Right lobe of liver (tissue), 6 donors: Measurements from ENCODE around the gene SUGCT. TPM values are rescaled to one million over a fixed set of nuclear protein-coding genes. Genes with fewer than 3 reads are reported as not detected.

Experiments used
- ATAC-seq, 4 donors: fragments of 200-7000 bp; cut with Tn5 transposase; one replicate each; pipeline ENCODE4 v1.9.1; 2020; ENCODE audit warnings: mild to moderate bottlenecking in 4 of 4, moderate library complexity in 4 of 4
- DNase-seq, 3 donors: peaks; one replicate each; pipeline ENCODE4 v3.0.0-alpha.2; 2020
- H3K27ac ChIP-seq, 3 donors: fragments of 200-600 bp; one replicate each; pipeline ENCODE4 v1.8.0; 2022
- H3K27me3 ChIP-seq, 2 donors: fragments of 200-600 bp; one replicate each; pipeline ENCODE4 v1.8.0; 2022
- H3K36me3 ChIP-seq, 4 donors: fragments of 200-600 bp; sonication (generic) in 1 of 4; one replicate each; pipeline versions ENCODE4 v1.5.1 to v1.8.0; 2017 to 2022; ENCODE audit warnings: control low read depth in 1 of 4
- H3K4me1 ChIP-seq, 4 donors: fragments of 200-600 bp; sonication (generic) in 1 of 4; one replicate each; pipeline versions ENCODE4 v1.5.1 to v1.8.0; 2017 to 2022; ENCODE audit warnings: control low read depth in 1 of 4
- H3K4me3 ChIP-seq, 3 donors: fragments of 200-600 bp; one replicate each; pipeline ENCODE4 v1.8.0; 2022
- H3K9me3 ChIP-seq, 4 donors: fragments of 200-600 bp; sonication (generic) in 1 of 4; one replicate each; pipeline versions ENCODE4 v1.5.1 to v1.8.0; 2017 to 2022; ENCODE audit warnings: control low read depth in 1 of 4
- POLR2A ChIP-seq: fragments of 450-650 bp; IDR thresholded peaks from one replicate; pipeline ENCODE4 v1.6.1; 2017; ENCODE audit warnings: antibody characterized with exemption, mild to moderate bottlenecking
- whole genome bisulfite sequencing: methylation state at CpG from one replicate; pipeline ENCODE4 v1.1.6; 2018; ENCODE audit warnings: low coverage, low lambda C conversion rate; ENCODE audit not compliant: insufficient coverage; ENCODE audit errors: missing lambda C conversion rate; 5-methylcytosine and 5-hydroxymethylcytosine counted together
- intact Hi-C, 2 donors: fragments of 100-400 bp; cut with DNase I; formaldehyde crosslinking; loops; one replicate each; pipeline versions ENCODE4 v1.11.2 to v1.14.1; 2022
- total RNA-seq, 6 experiments: library from RNA; depleted of rRNA in 2 of 6; stranded (reverse); fragments of >200 nt in 2 of 6; fragmentation: NEBNext Ultra II Directional in 3 of 6; extraction: Animal tissue kit (Norgen Biotek cat#: 25700) in 3 of 6; gene quantifications; one replicate each; pipeline versions ENCODE4 v1.1.0 to v1.2.4, GENCODE V29; 2016 to 2023
- TF ChIP-seq, protein P1 (sequence below), 4 donors: fragments of 200-600 bp in 3 of 4; fragments of 450-650 bp in 1 of 4; IDR thresholded peaks; one replicate each; pipeline versions ENCODE4 v1.5.1 to v1.8.0; 2016 to 2022; ENCODE audit warnings: antibody characterized with exemption in 4 of 4, mild to moderate bottlenecking in 2 of 4
- donor health status: DM: no; HTN: yes; CAD: no.
- donor health status: DM: no; HTN: no; CAD: no.
- donor health status: DM: no; HTN: no; CAD: no.
- donor health status: DM: no; HTN: yes; CAD: no.
- donor health status: DM: no; HTN: yes; CAD: no.

The SUGCT gene
- total RNA-seq, 6 experiments from 2014 or later = 10.1 to 21.0 (median 14.2) TPM

DNA sequence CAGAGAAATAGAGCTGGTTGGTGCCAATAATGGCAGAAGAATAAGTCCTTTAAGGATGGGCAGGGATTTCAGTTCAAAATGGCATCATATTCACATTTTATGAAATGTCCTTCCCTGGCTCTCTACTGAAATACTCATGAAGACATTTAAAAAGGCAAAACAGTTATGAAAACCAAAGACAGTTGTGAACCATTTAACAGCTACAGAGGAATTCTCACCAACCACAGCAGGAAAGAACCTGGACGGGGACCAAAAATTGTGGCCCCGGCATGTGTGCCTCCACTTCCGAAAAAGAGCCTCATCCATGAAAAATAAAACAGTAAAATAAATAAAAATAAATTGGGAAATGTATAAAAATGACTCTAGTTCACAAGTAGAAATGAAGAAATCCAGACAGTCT, 539.5 kb downstream of the SUGCT start:
- WGBS = 84% methylated on average over 3 of the region's 3 CpGs
- Histone ChIP-seq H3K36me3 (no peaks in the 10 kb centered on the region), H3K27me3 (no peaks in the 10 kb centered on the region), H3K4me1 (no peaks in the 10 kb centered on the region), H3K9me3 (no peaks in the 10 kb centered on the region), H3K27ac (no peak overlapping the region), H3K4me3 (no peak overlapping the region)
- no peak for DNase-seq
- no peak for TF ChIP-seq POLR2A
- TF ChIP-seq, protein P1, sequence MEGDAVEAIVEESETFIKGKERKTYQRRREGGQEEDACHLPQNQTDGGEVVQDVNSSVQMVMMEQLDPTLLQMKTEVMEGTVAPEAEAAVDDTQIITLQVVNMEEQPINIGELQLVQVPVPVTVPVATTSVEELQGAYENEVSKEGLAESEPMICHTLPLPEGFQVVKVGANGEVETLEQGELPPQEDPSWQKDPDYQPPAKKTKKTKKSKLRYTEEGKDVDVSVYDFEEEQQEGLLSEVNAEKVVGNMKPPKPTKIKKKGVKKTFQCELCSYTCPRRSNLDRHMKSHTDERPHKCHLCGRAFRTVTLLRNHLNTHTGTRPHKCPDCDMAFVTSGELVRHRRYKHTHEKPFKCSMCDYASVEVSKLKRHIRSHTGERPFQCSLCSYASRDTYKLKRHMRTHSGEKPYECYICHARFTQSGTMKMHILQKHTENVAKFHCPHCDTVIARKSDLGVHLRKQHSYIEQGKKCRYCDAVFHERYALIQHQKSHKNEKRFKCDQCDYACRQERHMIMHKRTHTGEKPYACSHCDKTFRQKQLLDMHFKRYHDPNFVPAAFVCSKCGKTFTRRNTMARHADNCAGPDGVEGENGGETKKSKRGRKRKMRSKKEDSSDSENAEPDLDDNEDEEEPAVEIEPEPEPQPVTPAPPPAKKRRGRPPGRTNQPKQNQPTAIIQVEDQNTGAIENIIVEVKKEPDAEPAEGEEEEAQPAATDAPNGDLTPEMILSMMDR (IDR thresholded peaks at IDR 0.05) = no peak
- intact Hi-C loops = no loop called here
- no peak for ATAC-seq

DNA sequence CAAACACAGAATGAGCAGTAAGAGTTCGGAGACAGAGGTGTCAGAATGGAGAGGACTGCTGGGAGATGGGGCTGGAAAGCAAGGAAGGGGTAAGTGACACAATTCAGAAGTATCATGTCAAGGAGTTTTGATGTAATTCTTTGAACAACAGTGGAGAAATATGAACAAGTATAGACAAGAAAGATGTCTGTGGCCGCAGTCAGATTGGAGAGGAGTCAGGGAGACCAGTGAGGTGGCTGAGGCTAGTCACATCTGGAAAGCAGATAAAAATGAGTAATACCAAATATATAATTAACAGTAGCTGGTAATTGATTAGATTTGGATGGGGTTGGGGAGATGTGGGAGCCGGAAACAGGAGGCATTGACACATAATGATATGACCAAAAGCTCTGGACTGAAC, 540.9 kb downstream of the SUGCT start:
- no peaks in the 10 kb centered on the region for H3K4me1 ChIP-seq
- ATAC-seq (no peak), DNase-seq (no peak)
- TF ChIP-seq, protein P1 (IDR thresholded peaks at IDR 0.05) = no peak
- no peak for TF ChIP-seq POLR2A
- H3K4me3 ChIP-seq = no peak overlapping the region
- no peaks in the 10 kb centered on the region for H3K9me3 ChIP-seq
- intact Hi-C loops = no loop called here
- no peak overlapping the region for H3K27ac ChIP-seq
- H3K36me3 ChIP-seq = no peaks in the 10 kb centered on the region
- H3K27me3 ChIP-seq = no peaks in the 10 kb centered on the region
- 78% methylated on average over 3 of the region's 3 CpGs for WGBS

DNA sequence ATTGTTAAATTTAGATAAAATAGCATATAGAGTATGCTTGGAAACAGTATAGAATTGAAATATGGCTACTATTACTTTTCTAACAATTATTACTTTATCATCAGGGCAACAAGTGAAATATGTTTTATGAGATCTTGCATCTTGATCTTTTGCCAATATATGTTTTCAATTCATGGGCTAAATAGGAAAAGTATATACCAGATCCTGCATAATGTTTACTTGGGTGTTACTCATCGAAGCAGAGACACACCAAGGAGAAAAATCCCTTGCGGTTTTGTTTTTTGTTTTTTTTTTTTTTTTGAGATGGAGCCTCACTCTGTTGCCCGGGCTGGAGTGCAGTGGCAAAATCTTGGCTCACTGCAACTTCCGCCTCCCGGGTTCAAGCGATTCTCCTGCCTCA, 541.4 kb downstream of the SUGCT start:
- DNase-seq (no peak), ATAC-seq (no peak)
- H3K27me3 ChIP-seq = no peaks in the 10 kb centered on the region
- 83% methylated on average over 2 of the region's 6 CpGs for WGBS
- TF ChIP-seq, protein P1 (IDR thresholded peaks at IDR 0.05) = no peak
- no peak for TF ChIP-seq POLR2A
- no peaks in the 10 kb centered on the region for H3K36me3 ChIP-seq
- intact Hi-C loops = no loop called here
- no peaks in the 10 kb centered on the region for H3K4me1 ChIP-seq
- H3K4me3 ChIP-seq = no peak overlapping the region
- H3K27ac ChIP-seq = no peak overlapping the region
- H3K9me3 ChIP-seq = no peaks in the 10 kb centered on the region

DNA sequence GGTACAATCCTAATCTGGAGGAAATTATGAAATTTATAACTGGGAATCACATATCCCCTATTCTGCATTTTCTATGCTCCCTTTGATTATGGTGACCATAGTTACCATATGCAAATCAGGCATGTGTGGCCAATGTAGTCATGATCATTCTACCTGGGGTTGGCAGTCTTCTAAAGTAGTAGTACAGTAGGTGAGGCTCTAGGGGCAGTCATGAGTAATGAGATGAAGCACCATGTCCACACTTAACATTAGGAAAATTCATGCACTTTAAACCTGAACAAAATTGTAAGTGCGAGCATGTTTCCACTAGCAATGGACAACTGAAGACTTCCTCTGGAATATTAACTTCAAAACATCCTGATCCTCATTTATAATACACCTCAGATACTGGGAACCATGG, 545.9 kb downstream of the SUGCT start:
- no peak overlapping the region for H3K4me3 ChIP-seq
- DNase-seq = no peak
- no peaks in the 10 kb centered on the region for H3K4me1 ChIP-seq
- 86% methylated on average over 1 of the region's 1 CpG for WGBS
- H3K27me3 ChIP-seq = no peaks in the 10 kb centered on the region
- no peak overlapping the region for H3K27ac ChIP-seq
- no peaks in the 10 kb centered on the region for H3K9me3 ChIP-seq
- TF ChIP-seq, protein P1 (IDR thresholded peaks at IDR 0.05) = peak; percentile 31 to 44 (median 36)
- TF ChIP-seq POLR2A = no peak
- no peaks in the 10 kb centered on the region for H3K36me3 ChIP-seq
- peak; percentile 67 to 79 (median 70) for ATAC-seq
- intact Hi-C loops = no loop called here

DNA sequence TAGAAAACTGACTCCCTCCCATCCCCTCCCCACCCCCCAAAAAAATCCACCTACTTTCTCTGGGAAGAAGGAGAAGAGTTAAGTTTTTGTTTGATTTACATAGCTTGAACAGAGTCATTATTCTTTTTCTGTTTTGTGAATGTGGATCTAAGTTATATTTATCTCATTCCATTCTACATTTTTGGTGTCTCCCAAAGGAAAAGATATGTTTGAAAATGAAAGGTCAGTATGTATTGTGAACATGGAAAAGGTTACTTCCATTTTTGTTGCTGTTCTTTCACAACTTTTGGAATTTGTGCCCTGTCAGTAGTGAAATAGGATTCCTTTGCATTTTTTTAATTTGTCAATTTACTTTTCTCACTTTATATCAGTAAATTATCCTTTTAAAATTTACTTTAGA, 547.9 kb downstream of the SUGCT start:
- Histone ChIP-seq H3K27me3 (no peaks in the 10 kb centered on the region), H3K27ac (no peak overlapping the region), H3K4me3 (no peak overlapping the region), H3K4me1 (no peaks in the 10 kb centered on the region), H3K9me3 (no peaks in the 10 kb centered on the region), H3K36me3 (no peaks in the 10 kb centered on the region)
- no peak for DNase-seq
- no peak for ATAC-seq
- intact Hi-C loops = no loop called here
- no peak for TF ChIP-seq POLR2A
- TF ChIP-seq, protein P1 (IDR thresholded peaks at IDR 0.05) = no peak
